Measurements from ENCODE around the gene CD72.

The CD72 gene

GRCh38 chr9:35618325-35618727 lies at the start of gene CD72:
Gene CD72 (minus strand): TSS chr9:35618413. CDS start chr9:35618303, 110 bp downstream.
- DNase-seq (ENCODE audit: low read depth in 2 of 3, low spot score in 2 of 3), result no peak

GRCh38 chr9:35667939-35668338 lies 49.7 kb upstream of the CD72 start:
- DNase-seq (ENCODE audit: low read depth in 2 of 3, low spot score in 2 of 3), result no peak

GRCh38 chr9:35666549-35666948 lies 48.3 kb upstream of the CD72 start:
- no peak for DNase-seq (ENCODE audit: low read depth in 2 of 3, low spot score in 2 of 3)

GRCh38 chr9:35666045-35666444 lies 47.8 kb upstream of the CD72 start:
- DNase-seq (ENCODE audit: low read depth in 2 of 3, low spot score in 2 of 3), result no peak

GRCh38 chr9:35665471-35665818 lies 47.2 kb upstream of the CD72 start:
- DNase-seq (ENCODE audit: low read depth in 2 of 3, low spot score in 2 of 3), result no peak

GRCh38 chr9:35664531-35665470 lies 46.6 kb upstream of the CD72 start, which contains the start of gene ARHGEF39:
Gene ARHGEF39 (minus strand): TSS chr9:35665195. CDS start chr9:35665169, 26 bp downstream.
- DNase-seq (ENCODE audit: low read depth in 2 of 3, low spot score in 2 of 3), result peak in 2 of 3 experiments; percentile 49 to 67

GRCh38 chr9:35662437-35662836 lies 44.2 kb upstream of the CD72 start:
- no peak for DNase-seq (ENCODE audit: low read depth in 2 of 3, low spot score in 2 of 3)

- DNase-seq (ENCODE audit: low read depth in 2 of 3, low spot score in 2 of 3), result no peak
Observed at GRCh38 chr9:35661756-35662350, 43.6 kb upstream of the CD72 start.

GRCh38 chr9:35660966-35661415 lies 42.8 kb upstream of the CD72 start:
- no peak for DNase-seq (ENCODE audit: low read depth in 2 of 3, low spot score in 2 of 3)

- no peak for DNase-seq (ENCODE audit: low read depth in 2 of 3, low spot score in 2 of 3)
Observed at GRCh38 chr9:35659340-35659739, 41.1 kb upstream of the CD72 start.

- no peak for DNase-seq (ENCODE audit: low read depth in 2 of 3, low spot score in 2 of 3)
Observed at GRCh38 chr9:35658968-35659220, 40.7 kb upstream of the CD72 start.

GRCh38 chr9:35658137-35658967 lies 40.1 kb upstream of the CD72 start, which contains the start of gene CCDC107:
Gene CCDC107 (plus strand): TSS chr9:35658292. CDS start chr9:35658380, 88 bp downstream.
- peak; percentile 63 to 76 (median 74) for DNase-seq (ENCODE audit: low read depth in 2 of 3, low spot score in 2 of 3)

GRCh38 chr9:35657546-35658136 lies 39.4 kb upstream of the CD72 start, which contains the start of gene RMRP:
Gene RMRP (minus strand): TSS chr9:35658019.
- peak; percentile 79 to 92 (median 84) for DNase-seq (ENCODE audit: low read depth in 2 of 3, low spot score in 2 of 3)

GRCh38 chr9:35656831-35657545 lies 38.8 kb upstream of the CD72 start:
- no peak for DNase-seq (ENCODE audit: low read depth in 2 of 3, low spot score in 2 of 3)

- DNase-seq (ENCODE audit: low read depth in 2 of 3, low spot score in 2 of 3), result no peak
Observed at GRCh38 chr9:35656348-35656747, 38.1 kb upstream of the CD72 start.

- DNase-seq (ENCODE audit: low read depth in 2 of 3, low spot score in 2 of 3), result no peak
Observed at GRCh38 chr9:35653611-35654010, 35.4 kb upstream of the CD72 start.

GRCh38 chr9:35652829-35653209 lies 34.6 kb upstream of the CD72 start:
- DNase-seq (ENCODE audit: low read depth in 2 of 3, low spot score in 2 of 3), result no peak

- no peak for DNase-seq (ENCODE audit: low read depth in 2 of 3, low spot score in 2 of 3)
Observed at GRCh38 chr9:35651956-35652828, 34.0 kb upstream of the CD72 start.

- no peak for DNase-seq (ENCODE audit: low read depth in 2 of 3, low spot score in 2 of 3)
Observed at GRCh38 chr9:35650341-35651158, 32.3 kb upstream of the CD72 start, which contains the start of gene SIT1. Gene SIT1 (minus strand): TSS chr9:35650931. CDS start chr9:35650853, 78 bp downstream.
